OCI-LY3 (cell line): ENCODE results near the gene C1GALT1.

ENCODE experiments used
- H2AFZ ChIP-seq: fragments of 200-600, 300-600 bp; shearing (Covaris generic); 2 replicates; pipeline ENCODE4 v1.6.0; 2014; ENCODE audit warnings: antibody characterized with exemption, low read depth, low read length
- H3K27ac ChIP-seq: fragments of 200-600, 300-600 bp; sonication (generic); 2 replicates; pipeline ENCODE4 v1.5.1; 2014; ENCODE audit warnings: mild to moderate bottlenecking, low read length, moderate library complexity, mixed read lengths
- H3K27me3 ChIP-seq: fragments of 200-600, 300-600 bp; sonication (generic); 2 replicates; pipeline ENCODE4 v1.6.1; 2014; ENCODE audit warnings: low read depth, low read length, mixed read lengths
- H3K36me3 ChIP-seq: fragments of 200-600, 300-600 bp; sonication (generic); replicated peaks from 2 replicates; pipeline ENCODE3; 2014; ENCODE audit warnings: low read depth, low read length, mixed read lengths
- H3K4me1 ChIP-seq: fragments of 300-600, 200-600 bp; sonication (generic); 2 replicates; pipeline ENCODE4 v1.6.1; 2014; ENCODE audit warnings: low read length, mixed read lengths
- H3K4me2 ChIP-seq: fragments of 200-600, 300-600 bp; sonication (generic); 2 replicates; pipeline ENCODE4 v1.6.1; 2014; ENCODE audit warnings: low read length, mixed read lengths
- H3K4me3 ChIP-seq: fragments of 300-600, 200-600 bp; sonication (generic); 2 replicates; pipeline ENCODE4 v1.5.1; 2014; ENCODE audit warnings: antibody characterized with exemption, mild to moderate bottlenecking, low read length, moderate library complexity
- H3K79me2 ChIP-seq: fragments of 300-600, 200-600 bp; shearing (Covaris generic); 2 replicates; pipeline ENCODE4 v1.6.1; 2014; ENCODE audit warnings: mild to moderate bottlenecking, low read length, mixed read lengths
- H3K9ac ChIP-seq: fragments of 300-600, 200-600 bp; shearing (Covaris generic); 2 replicates; pipeline ENCODE4 v1.6.0; 2014; ENCODE audit warnings: mild to moderate bottlenecking, low read length, moderate library complexity
- H3K9me3 ChIP-seq: fragments of 200-600, 300-600 bp; shearing (Covaris generic); 2 replicates; pipeline ENCODE4 v1.6.1; 2014; ENCODE audit warnings: low read length, mixed read lengths; ENCODE audit not compliant: insufficient read depth
- H4K20me1 ChIP-seq: fragments of 200-600, 300-600 bp; sonication (generic); 2 replicates; pipeline ENCODE4 v1.6.1; 2016; ENCODE audit warnings: low read length, mixed read lengths; ENCODE audit not compliant: insufficient read depth
- EZH2phosphoT487 ChIP-seq: fragments of 200-600 bp; shearing (Covaris generic); IDR thresholded peaks from 2 replicates; pipeline ENCODE4 v1.6.1; 2018; ENCODE audit warnings: antibody characterized with exemption, mixed run types, low read depth
- TF ChIP-seq, protein P1 (sequence below): fragments of 200-600, 300-600 bp; sonication (generic); IDR thresholded peaks from 2 replicates; pipeline ENCODE4 v1.5.1; 2014; ENCODE audit warnings: antibody characterized with exemption, low read length, low read depth

The C1GALT1 gene

DNA sequence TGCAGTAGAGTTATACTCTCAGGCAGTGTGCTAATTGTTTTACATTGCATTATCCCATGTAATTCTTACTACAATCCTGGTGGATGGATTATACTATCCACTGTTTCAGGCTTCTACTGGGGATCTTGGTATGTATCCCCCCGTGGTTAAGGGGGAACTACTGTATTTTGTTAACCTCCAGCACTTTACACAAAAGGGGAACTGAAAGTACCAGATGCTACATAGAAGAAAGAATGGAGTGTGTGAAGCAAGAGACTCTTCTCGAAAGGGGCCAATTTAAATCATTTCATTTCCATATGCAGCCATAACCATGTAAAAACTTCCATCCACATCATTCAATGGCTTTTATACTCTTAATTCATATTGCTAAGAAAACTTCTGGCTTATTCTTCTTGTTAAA is 69.4 kb downstream of the C1GALT1 start:
- TF ChIP-seq EZH2phosphoT487 = no peak
- TF ChIP-seq, protein P1, sequence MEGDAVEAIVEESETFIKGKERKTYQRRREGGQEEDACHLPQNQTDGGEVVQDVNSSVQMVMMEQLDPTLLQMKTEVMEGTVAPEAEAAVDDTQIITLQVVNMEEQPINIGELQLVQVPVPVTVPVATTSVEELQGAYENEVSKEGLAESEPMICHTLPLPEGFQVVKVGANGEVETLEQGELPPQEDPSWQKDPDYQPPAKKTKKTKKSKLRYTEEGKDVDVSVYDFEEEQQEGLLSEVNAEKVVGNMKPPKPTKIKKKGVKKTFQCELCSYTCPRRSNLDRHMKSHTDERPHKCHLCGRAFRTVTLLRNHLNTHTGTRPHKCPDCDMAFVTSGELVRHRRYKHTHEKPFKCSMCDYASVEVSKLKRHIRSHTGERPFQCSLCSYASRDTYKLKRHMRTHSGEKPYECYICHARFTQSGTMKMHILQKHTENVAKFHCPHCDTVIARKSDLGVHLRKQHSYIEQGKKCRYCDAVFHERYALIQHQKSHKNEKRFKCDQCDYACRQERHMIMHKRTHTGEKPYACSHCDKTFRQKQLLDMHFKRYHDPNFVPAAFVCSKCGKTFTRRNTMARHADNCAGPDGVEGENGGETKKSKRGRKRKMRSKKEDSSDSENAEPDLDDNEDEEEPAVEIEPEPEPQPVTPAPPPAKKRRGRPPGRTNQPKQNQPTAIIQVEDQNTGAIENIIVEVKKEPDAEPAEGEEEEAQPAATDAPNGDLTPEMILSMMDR = no peak
- H3K36me3 ChIP-seq = peaks cover 23% of the 10 kb centered on the region
- no peaks in the 10 kb centered on the region for H4K20me1 ChIP-seq
- H3K4me2 ChIP-seq = peak overlapping the region; percentile 54
- H3K27ac ChIP-seq = peak overlapping the region; percentile 89
- peaks cover 75% of the 10 kb centered on the region for H3K4me1 ChIP-seq
- H3K79me2 ChIP-seq = peaks cover 6% of the 10 kb centered on the region; the same call in 1 of the 2 replicates
- no peaks in the 10 kb centered on the region for H3K27me3 ChIP-seq
- peak overlapping the region; percentile 34; the same call in 1 of the 2 replicates for H3K9ac ChIP-seq
- no peak overlapping the region for H2AFZ ChIP-seq
- peak overlapping the region; percentile 32 for H3K4me3 ChIP-seq
- H3K9me3 ChIP-seq = no peaks in the 10 kb centered on the region

DNA sequence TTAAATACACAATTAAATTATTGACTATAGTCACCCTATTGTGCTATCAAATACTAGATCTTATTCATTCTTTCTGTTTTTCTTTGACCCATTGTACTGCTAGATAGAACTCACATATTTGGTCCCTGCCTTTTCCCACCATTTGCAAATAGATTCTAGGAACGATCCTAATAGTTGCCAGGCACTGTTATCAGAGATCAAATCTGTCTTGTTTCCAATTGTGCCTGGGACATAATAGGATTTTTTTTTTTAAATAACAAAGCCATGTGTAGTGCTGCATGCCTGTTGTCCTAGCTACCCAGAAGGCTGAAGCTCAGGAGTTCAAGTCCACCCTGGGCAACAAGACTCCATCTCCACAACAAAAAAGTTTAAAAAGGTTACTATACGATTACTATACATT is 72.0 kb downstream of the C1GALT1 start:
- peaks cover 4% of the 10 kb centered on the region; the same call in 1 of the 2 replicates for H3K9me3 ChIP-seq
- H3K36me3 ChIP-seq = peaks cover 30% of the 10 kb centered on the region
- TF ChIP-seq, protein P1 = no peak
- TF ChIP-seq EZH2phosphoT487 = no peak
- no peaks in the 10 kb centered on the region for H4K20me1 ChIP-seq
- H3K27ac ChIP-seq = no peak overlapping the region
- no peaks in the 10 kb centered on the region for H3K27me3 ChIP-seq
- H3K4me2 ChIP-seq = no peak overlapping the region
- peaks cover 82% of the 10 kb centered on the region for H3K4me1 ChIP-seq
- peaks cover 15% of the 10 kb centered on the region for H3K79me2 ChIP-seq
- no peak overlapping the region for H3K9ac ChIP-seq
- no peak overlapping the region for H2AFZ ChIP-seq
- no peak overlapping the region for H3K4me3 ChIP-seq

DNA sequence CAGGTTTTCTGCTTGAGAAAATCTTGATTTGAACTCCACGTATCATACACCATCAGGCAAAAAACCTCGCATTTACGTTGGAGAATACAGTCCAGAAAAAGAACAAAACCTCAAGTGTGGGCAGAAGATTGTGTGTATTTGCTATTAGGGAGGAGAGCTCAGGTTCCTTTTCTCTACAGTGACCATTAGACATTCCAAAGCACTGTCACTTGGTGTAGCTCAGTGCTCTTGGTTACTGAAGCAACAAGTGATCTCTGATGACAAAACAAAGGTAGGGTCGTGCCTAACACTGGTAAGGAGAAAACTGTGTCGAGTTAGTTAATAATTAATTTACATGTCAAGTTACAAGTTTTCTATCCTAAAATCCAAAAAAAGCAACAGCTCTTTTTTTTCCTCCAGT is 72.6 kb downstream of the C1GALT1 start:
- H3K9me3 ChIP-seq = peaks cover 9% of the 10 kb centered on the region; the same call in 1 of the 2 replicates
- no peak overlapping the region for H3K4me3 ChIP-seq
- no peaks in the 10 kb centered on the region for H4K20me1 ChIP-seq
- peaks cover 36% of the 10 kb centered on the region for H3K36me3 ChIP-seq
- H3K27ac ChIP-seq = no peak overlapping the region
- H2AFZ ChIP-seq = no peak overlapping the region
- H3K9ac ChIP-seq = no peak overlapping the region
- H3K27me3 ChIP-seq = no peaks in the 10 kb centered on the region
- H3K79me2 ChIP-seq = peaks cover 19% of the 10 kb centered on the region
- H3K4me1 ChIP-seq = peaks cover 82% of the 10 kb centered on the region
- TF ChIP-seq, protein P1 = no peak
- H3K4me2 ChIP-seq = no peak overlapping the region

DNA sequence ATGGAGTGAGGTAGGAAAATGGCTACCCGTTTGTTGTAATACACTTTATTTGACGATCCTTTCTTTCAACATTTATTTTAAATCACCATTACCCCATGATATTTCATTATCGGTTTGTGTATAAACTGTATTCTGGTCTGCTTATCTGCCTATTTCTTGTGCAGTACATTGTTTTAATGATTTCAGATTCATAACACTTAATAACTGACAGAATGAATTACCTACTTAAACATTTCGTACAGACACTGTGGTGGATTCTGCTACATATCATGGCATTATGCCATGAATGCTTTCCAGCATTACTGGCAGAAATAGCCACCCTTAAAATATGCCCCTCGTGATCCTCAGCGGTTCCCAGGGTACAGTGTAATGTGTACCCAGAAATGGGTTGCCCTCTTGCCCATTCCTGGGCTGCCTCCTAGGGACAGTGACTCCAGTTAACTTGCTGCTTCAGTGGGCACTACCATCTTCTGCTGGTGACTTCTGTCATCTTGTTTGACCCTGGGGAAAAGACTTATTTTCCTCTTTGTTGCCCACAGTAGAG is 74.5 kb downstream of the C1GALT1 start:
- Histone ChIP-seq H3K79me2 (peaks cover 19% of the 10 kb centered on the region), H3K4me2 (peak overlapping the region; percentile 89; the same call in 1 of the 2 replicates), H3K36me3 (peaks cover 48% of the 10 kb centered on the region), H3K4me3 (no peak overlapping the region), H2AFZ (no peak overlapping the region), H4K20me1 (no peaks in the 10 kb centered on the region), H3K27me3 (no peaks in the 10 kb centered on the region), H3K9me3 (peaks cover 17% of the 10 kb centered on the region; the same call in 1 of the 2 replicates), H3K9ac (peak overlapping the region; percentile 73; the same call in 1 of the 2 replicates), H3K4me1 (peaks cover 64% of the 10 kb centered on the region), H3K27ac (peak overlapping the region; percentile 99)
- TF ChIP-seq EZH2phosphoT487 = no peak
- TF ChIP-seq, protein P1 = no peak
